Choroid plexus epithelial cell (primary cell): ENCODE data around the gene TNNI2.

Experiments
- DNase-seq: peaks from one replicate; pipeline ENCODE4 v3.0.0-alpha.2; 2010; ENCODE audit warnings: low read depth
- H3K4me3 ChIP-seq: 2 replicates; pipeline ENCODE4 v1.5.1; 2011; ENCODE audit warnings: low read depth, mild to moderate bottlenecking, control low read depth, low read length, moderate library complexity
- CTCF ChIP-seq: conservative IDR thresholded peaks from 2 replicates; pipeline ENCODE4 v1.5.1; 2011; ENCODE audit warnings: low read depth, mild to moderate bottlenecking, control low read depth, inconsistent platforms, low read length, moderate library complexity

Gene TNNI2

DNA sequence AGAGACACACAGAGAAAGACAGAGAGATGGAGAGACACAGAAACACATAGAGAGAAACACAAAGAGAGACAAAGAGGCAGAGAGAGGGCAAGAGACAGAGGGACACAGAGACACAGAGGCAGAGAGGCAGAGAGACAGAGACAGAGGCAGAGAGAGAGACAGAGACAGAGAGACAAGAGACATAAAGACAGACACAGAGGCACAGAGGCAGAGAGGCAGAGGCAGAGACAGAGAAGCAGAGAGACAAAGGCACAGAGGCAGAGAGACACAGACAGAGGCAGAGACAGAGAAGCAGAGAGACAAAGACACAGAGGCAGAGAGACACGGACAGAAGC lies 6.3 kb downstream of the TNNI2 start:
- no peak for DNase-seq
- H3K4me3 ChIP-seq, result no peak overlapping the region
- TF ChIP-seq CTCF, result no peak

DNA sequence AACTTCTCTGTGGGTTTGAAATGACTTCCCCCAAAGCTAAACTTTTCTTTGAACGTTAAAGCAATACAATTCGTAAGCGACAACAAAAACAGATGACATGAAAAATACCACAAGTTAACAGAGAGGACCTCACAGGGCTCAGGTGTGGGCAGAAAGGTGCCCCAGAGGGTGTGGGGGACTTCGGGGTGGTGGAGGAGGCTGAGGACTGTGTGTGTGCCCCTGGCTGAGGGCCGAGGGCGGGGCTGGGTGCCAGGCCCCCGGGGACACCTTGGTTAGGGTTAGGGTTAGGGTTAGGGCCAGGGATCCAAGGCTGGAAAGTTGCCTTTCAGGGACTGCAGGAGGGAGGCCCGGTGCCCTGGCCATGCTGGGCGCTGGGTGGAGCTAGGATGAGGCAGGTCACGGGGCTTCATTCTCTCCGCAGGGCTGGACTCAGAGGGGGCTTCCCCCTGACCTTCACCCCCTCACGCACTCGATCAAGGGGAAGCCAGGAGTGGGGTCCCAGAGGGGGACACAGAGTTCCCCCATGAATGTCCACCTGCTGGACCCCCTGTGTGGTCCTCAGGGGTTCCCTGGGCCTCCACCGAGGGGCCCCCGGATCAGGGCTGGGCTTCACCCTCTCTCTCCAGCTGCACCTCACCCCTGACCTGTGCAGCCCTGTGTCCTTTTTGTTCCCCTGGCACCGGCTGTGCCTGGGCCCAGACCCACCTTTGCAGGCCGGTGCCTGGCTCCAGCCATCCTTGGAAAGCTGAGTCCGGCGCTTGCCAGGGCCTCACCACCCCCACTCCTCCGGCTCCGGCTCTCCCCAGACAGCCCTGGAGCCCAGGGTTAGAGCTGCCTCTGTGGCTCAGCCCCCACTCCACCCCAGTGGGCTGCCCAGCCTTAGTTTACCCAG lies 7.0 kb downstream of the TNNI2 start:
- DNase-seq, result no peak
- no peak overlapping the region for H3K4me3 ChIP-seq
- no peak for TF ChIP-seq CTCF

- TF ChIP-seq CTCF, result no peak
- no peak overlapping the region for H3K4me3 ChIP-seq
- no peak for DNase-seq
Measured at GRCh38 chr11:1846453-1846932, 7.7 kb downstream of the TNNI2 start.

DNA sequence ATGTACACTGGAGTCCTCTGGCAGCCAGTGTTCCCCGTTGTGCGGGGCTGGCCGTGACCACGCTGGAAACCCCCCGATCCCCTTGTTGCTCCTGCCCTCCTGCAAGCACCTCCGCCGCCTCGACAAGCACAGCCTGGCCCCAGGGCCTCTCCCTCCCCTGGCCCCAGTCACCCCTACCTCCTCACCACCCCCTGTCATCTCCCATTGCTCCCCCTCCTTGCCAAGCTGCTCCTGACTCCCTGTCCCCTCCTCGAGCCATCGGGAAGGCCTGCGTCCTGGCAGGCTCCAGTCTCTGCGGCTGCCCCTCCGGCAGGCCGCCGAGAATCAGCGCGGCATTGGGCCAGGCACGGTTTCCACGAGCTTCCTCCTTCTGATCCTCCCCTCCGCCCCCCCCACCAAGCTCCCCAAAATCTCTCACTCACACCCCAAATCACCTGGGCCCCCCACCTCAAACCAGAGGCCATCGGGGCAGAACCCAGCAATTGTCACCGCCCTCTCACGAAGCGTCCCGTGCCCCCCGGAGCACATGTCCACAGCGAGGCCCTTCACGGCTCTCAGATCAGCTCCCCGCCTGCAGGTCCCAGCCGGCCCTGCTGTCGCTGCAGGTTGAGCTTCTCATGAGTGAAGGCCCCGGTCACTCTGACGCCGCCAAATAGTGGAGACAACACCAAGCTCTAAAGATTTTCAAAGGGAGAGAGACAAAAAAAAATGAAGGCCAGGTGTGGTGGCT lies 8.4 kb downstream of the TNNI2 start:
- TF ChIP-seq CTCF, result no peak
- no peak overlapping the region for H3K4me3 ChIP-seq
- DNase-seq, result no peak

DNA sequence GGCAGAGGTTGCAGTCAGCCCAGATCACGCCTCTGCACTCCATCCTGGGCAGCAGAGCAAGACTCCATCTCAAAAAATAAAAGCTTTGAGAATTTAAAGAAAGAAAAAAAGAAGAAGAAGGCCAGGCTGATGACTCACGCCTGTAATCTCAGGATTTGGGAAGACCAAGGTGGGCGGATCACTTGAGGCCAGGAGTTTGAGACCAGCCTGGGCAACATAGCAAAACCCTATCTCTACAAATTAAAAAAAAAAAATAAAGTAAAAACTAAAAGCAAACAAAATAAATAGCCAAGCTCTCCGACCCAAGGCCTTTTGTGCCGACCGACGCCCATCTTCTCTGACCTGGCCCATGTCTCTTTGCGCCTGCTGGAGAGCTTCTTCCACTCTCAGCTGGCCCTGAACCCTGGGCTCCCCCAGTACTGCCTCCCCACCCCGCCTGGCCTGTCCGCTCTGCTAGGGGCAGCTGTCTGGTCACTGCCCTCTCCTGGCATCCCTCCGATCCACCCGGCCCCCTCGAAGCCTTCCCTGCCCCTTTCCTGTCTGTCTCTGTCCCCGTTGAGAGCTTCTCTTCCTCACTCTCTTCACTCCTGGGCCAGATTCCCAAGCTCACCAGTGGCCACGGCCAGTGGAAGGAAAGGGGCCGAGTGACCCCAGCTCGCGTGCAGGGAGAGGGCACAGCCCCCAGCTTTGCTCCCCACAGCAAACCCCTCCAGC lies 9.3 kb downstream of the TNNI2 start:
- no peak for DNase-seq
- TF ChIP-seq CTCF, result no peak
- H3K4me3 ChIP-seq, result no peak overlapping the region

DNA sequence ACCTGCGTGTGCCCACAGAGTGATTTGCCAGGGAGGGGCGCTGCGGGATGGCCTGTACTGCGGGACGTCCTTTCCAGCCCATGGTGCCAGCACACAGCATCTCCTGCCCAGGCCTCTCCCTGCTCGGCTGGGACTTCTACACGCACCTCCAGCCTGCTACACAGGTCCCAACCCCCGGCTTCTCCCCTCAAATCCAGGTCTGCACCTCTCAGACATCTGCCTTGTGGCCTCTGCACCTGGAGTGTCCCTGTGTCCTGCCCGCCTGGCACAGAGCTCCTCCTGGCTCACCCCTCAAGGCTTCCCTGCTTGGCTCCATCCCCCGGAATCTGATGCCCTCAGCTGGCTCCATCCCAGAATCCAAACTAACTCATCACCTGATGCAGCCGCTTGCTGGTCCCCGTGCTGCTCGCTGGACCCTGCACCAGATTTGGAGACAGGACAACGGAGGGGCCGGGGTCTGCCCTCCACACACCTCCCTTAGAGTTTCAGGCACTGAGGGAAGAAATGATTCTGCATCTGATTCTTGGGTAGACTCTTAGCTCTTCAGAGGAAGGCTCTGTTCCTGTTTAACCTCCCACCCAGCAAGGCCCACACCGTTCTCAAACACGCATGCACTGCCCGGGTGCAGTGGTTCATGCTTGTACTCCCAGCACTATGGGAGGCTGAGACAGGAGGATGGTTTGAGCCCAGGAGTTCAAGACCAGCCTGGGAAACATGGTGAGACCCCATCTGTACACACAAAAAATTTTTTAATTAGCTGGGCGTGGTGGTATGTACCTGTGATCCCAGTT lies 10.1 kb downstream of the TNNI2 start:
- TF ChIP-seq CTCF, result no peak
- no peak overlapping the region for H3K4me3 ChIP-seq
- DNase-seq, result no peak
